HG03108 (cell line): ENCODE measurements around the gene RFPL3.
"Not testable (repeated sequence)": the region's sequence is repeated elsewhere in the genome, so short reads cannot be mapped to it uniquely, and the experiment has no call there.

Experiments
- ATAC-seq: cut with Tn5 transposase; IDR thresholded peaks from one replicate; pipeline ENCODE4 v1.9.1; 2021; ENCODE audit warnings: moderate library complexity; ENCODE audit not compliant: unreplicated experiment

Gene RFPL3

GRCh38 chr22:32329202-32329645 is 28.4 kb upstream of the RFPL3 start:
- no peak for ATAC-seq

GRCh38 chr22:32331236-32331917 is 26.3 kb upstream of the RFPL3 start:
- no peak for ATAC-seq

GRCh38 chr22:32331918-32332725 is 25.5 kb upstream of the RFPL3 start:
- no peak for ATAC-seq

GRCh38 chr22:32333141-32333768 is 24.4 kb upstream of the RFPL3 start:
- ATAC-seq: no peak

- ATAC-seq: no peak
Measured at GRCh38 chr22:32333769-32334659, 23.7 kb upstream of the RFPL3 start.

GRCh38 chr22:32334660-32335365 is 22.9 kb upstream of the RFPL3 start:
- no peak for ATAC-seq

- no peak for ATAC-seq
Measured at GRCh38 chr22:32335471-32335870, 22.2 kb upstream of the RFPL3 start.

GRCh38 chr22:32336121-32336603 is 21.5 kb upstream of the RFPL3 start:
- ATAC-seq: no peak

- no peak for ATAC-seq
Measured at GRCh38 chr22:32336771-32337424, 20.8 kb upstream of the RFPL3 start.

- not testable (repeated sequence) for ATAC-seq
Measured at GRCh38 chr22:32337425-32337824, 20.2 kb upstream of the RFPL3 start.

GRCh38 chr22:32338757-32339156 is 18.9 kb upstream of the RFPL3 start:
- no peak for ATAC-seq

GRCh38 chr22:32339190-32340012 is 18.3 kb upstream of the RFPL3 start:
- no peak for ATAC-seq

GRCh38 chr22:32340411-32340810 is 17.3 kb upstream of the RFPL3 start:
- ATAC-seq: no peak

- no peak for ATAC-seq
Measured at GRCh38 chr22:32341122-32341740, 16.4 kb upstream of the RFPL3 start.

- ATAC-seq: no peak
Measured at GRCh38 chr22:32342977-32343376, 14.7 kb upstream of the RFPL3 start.

- ATAC-seq: no peak
Measured at GRCh38 chr22:32343941-32344340, 13.7 kb upstream of the RFPL3 start.

GRCh38 chr22:32348031-32348611 is 9.5 kb upstream of the RFPL3 start:
- no peak for ATAC-seq

GRCh38 chr22:32351875-32352274 is 5.8 kb upstream of the RFPL3 start:
- ATAC-seq: not testable (repeated sequence)
